Amygdala (tissue), 56 donors: ENCODE results near the gene ANAPC2.

Experiments used
- DNase-seq, 56 donors: peaks; one replicate each; lab custom pipeline; 2025; lab: John Stamatoyannopoulos, UW

ANAPC2 gene

DNA sequence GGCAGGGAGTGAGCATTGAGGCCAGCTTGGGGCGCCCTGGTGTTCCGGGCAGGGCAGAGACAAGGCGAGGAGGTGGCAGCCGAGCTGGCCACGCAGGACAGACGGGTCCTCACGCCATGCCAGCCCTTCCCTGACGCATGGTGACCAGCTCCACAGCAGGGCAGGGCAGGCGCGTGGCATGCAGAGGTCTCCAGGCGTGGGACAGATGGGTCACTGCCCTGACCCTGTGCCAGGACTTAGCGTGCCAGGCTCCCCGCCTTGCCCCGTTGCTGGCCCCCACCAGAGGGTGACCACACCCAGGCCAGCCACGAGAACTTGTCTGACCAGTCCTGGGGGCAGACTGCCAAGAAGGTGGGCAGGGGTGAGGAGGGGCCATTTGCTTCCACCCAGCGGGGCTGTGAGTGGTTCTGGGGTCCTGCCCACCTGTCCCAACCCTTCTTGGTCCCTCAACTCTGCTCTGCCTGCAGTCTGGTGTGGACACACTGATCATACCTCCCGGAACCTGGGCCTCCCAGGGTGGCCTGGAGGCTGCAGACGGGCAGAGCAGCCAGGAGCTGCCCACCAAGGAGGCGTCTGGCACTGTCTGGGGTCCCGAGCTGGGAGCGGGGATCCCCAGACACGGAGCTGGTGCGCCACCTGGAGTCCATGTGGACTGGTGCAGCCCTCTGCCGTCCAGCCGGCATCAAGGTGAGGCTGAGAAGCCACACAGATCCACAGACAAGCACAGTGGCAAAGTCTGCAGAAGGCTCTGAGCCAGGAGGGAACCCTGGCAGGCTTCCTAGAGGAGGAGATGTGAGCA, 38.9 kb upstream of the ANAPC2 start, which contains the start of gene RNF224:
TSS of gene RNF224 (plus strand) at position 449 of the 799 bp plus-strand sequence. CDS start 834 bp downstream, outside the sequence.
- peak in 43 of 56 donors; percentile 3 to 75 (median 43) for DNase-seq

DNA sequence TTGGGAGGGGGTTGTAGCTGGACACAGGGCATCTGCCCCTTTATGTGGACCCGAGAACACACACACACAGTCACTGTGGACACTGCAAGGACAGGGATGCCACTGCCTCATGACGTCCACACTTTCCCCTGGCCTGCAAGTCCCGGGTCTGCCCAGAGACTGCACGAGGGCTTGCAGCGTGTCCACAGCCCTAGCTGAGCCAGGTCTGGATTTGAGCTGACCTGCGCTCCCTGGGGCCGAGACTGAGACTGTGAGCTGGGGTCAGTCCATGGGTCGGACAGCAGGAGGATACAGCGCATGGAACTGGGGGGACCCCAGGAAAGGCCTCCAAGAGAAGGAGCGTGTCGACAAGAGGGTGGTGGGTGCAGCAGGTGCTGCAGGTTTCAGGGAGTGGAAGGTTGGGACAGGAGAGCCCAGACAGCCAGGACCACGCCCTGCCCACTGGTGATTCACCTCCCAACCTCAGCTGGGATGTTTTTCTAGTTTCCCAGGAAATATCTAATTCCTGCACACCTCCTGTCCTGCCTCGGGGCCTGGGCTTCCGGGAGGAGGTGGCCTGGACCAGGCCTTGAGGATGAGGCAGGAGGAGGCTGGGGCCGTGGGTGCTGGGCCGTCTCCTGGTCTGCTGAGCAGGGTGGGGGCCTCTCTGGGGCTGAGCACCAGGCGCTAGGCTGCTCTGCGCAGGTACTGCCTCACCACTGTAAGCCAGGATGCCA, 38.1 kb upstream of the ANAPC2 start:
- no peak for DNase-seq

DNA sequence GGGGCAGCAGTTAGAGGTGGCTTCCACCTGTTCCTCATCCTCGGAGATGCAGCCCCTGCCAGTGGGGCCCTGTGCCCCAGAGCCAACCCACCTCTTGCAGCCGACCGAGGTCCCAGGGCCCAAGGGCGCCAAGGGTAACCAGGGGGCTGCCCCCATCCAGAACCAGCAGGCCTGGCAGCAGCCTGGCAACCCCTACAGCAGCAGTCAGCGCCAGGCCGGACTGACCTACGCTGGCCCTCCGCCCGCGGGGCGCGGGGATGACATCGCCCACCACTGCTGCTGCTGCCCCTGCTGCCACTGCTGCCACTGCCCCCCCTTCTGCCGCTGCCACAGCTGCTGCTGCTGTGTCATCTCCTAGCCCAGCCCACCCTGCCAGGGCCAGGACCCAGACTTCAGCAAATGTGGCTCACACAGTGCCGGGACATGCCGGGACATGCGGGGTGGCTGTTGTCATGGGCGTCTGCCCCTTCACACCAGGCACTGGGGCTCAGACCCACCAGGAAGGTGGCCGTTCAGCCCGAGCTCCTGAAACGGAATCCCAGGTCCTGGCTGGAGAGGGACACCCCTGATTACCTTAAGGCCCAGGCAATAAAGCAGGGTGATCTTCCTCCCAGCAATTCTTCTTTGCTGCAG, 37.5 kb upstream of the ANAPC2 start:
- DNase-seq, result no peak

DNA sequence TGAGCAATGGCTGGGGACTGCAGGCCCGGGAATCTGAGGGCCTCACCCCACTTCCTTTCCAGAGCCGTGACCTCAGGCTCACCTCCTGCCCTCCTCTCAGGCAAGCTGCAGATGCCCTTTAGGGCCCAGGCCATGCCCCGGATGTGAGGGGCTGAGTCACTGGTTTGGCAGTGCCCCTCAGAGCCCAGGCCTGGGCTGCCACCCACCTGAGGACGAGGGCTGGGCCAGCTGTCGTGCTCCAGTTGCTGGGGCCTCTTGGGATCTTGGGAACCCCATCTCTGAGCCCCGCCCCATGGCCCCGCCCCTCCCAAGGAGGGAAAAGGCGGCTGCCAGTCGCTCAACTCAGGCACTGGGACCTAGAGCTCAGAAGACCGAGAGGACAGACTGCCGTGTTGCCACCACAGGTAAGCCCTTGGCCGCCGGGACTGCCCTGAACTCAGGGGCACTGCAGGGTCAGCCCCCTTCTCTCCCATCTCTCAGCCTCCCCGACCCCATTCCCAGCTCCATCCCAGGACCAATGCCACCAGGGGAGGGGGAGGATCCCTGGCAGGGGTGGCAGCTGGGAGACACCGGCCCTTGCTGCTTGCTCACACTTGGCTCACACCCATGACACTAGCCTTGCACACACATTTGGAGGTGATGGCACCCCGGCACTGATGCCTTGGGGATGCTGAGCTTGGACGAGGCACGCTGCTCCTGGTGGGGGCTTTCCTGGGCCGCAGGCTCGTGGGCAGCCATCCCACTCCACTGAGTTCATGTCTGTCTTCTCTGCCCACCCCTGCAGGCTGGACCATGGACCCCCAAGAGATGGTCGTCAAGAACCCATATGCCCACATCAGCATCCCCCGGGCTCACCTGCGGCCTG, 36.7 kb upstream of the ANAPC2 start, which contains the start of gene CYSRT1:
TSS of gene CYSRT1 (plus strand) at position 345 of the 865 bp plus-strand sequence. CDS start at position 793, 448 bp downstream.
- DNase-seq, result no peak

DNA sequence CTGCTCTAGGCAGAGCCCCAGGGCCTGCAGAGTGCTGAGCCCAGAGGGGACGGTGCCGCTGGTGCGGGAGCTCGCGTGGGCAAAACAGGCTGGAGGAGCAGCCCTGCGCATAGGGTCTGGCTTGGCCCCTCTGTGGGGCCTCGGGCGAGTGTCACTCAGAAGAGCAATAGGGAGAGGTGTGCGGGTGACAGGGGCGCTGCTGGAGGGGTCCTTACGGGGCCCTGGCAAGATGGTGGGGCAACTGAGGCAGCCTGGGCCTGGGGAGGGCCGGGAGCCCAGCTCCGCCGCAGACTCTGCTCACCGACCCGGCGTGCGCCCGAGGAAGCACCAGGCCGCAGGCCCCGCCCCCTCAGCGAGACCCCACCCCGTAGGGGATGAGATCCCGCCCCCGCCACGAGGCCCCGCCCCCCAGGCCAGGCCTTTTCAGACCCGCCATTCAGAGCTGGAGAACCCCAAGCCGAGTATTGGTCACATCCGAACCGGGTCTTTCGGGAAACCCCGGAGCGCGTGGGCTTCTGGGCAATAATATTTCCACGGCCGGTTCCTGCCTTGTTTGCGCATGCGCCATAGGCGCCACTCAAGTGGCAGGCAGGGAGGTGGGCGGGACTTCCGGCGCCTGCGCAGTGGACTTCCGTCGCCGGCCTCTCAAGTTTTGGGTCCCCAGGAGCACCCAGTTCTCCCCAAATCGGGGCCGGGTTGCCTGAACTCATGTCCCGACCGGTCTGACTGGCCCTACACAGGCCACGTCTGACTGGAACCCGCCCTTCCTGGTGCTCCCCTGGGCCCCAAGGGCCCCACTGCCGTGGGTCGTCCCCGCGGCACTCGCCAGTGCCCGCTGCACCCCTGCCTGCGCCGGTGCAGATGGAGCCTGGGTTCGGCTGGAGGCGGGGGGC, 35.0 kb upstream of the ANAPC2 start:
- peak; percentile 76 to 100 (median 96) for DNase-seq

DNA sequence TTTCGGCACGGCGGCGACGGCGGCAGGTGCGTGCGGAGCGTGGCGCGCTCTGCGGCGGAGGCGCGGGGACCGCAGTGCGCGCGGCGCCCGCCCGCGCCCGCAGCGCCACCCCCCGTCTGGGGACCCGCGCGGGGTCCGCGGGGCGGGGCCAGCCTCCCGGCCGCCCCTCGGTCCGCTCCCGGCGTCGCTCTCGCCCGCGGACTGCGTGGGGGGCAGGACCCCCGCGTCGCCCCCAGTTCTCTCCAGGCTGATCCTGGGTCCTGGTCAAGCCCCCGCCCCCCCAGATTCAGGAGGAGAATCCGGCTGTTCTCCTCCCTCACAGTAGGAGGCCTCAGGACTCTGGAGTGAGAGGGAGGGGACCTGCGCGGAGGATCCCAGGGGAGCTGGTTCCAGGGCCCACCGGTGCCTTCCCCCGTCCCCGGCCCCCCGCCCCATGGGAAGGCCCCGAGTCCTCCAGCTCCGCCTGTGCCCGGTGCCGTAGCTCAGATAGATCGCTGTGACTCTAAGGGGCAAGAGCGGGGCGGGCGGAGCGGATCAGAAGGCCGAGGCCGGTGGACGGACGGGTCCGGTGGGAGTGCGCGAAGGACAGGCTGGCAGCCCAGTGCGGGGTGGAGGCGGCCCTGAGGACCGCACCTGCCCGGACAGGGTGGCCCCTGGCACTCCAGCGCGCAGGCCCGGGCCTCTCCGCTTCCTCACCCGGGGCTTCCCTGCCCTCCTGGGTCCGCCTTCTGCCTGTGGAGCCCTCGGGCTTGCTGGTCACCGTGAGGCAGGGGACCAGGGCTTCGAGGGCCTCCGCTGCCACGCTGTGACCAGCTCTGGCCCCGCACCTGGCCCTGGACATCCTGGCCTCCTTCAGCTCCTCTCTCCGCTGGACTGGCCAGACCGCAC, 34.1 kb upstream of the ANAPC2 start, which contains the start of gene RNF208:
TSS of gene RNF208 (minus strand) at position 51 of the 888 bp plus-strand sequence. CDS start 1,028 bp downstream, outside the sequence.
- DNase-seq, result peak in 8 of 56 donors; percentile 24 to 62 (median 46)

DNA sequence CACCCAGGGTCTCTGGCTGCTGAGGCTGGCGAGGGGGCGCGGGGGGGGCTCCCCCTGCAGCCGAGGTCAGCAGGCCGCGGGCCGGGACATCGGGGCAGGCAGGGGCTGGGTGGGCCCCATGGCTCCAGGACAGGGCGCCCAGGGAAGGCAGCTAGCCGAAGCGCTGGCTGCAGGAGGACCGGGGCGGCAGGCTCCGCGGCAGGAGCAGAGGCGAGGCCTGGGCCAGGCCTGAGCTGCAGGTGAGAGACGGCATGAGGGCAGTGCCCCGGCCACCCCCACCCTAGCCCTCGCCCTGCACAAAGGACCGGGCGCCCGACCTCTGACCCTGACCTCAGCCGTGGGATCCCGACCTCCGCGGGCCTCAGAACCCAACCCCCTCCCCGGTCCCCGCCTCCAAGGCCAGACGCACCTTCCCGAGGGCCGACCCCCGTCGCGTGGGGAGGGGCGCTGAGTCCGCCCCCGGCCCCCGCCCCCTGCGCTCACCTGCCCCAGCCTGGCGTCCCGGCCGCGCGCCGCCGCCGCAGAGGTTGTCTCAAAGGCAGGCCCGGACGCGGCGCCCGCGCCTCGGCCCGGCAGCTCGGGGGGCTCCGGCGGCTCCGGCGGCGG, 33.2 kb upstream of the ANAPC2 start:
- no peak for DNase-seq

DNA sequence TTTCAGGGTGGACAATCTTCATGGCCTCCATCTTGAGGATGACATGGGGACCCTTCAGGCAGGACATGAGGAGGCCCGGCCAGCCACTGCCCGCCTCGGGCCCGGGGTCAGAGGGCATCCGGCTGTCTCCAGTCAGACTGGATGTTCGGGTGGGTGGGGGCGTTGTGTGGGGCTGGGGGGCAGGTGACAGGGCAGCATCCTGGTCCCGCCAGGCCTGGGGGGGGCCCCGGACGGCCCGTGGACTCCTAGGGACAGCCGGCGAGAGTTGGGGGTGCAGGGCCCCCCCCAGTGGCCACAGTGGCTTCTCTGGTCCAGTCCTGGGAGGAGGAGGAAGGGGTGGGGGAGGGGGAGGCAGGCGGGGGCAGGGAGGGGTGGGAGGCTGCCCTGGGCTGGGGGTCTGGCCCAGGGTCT, 32.7 kb upstream of the ANAPC2 start:
- DNase-seq, result no peak

DNA sequence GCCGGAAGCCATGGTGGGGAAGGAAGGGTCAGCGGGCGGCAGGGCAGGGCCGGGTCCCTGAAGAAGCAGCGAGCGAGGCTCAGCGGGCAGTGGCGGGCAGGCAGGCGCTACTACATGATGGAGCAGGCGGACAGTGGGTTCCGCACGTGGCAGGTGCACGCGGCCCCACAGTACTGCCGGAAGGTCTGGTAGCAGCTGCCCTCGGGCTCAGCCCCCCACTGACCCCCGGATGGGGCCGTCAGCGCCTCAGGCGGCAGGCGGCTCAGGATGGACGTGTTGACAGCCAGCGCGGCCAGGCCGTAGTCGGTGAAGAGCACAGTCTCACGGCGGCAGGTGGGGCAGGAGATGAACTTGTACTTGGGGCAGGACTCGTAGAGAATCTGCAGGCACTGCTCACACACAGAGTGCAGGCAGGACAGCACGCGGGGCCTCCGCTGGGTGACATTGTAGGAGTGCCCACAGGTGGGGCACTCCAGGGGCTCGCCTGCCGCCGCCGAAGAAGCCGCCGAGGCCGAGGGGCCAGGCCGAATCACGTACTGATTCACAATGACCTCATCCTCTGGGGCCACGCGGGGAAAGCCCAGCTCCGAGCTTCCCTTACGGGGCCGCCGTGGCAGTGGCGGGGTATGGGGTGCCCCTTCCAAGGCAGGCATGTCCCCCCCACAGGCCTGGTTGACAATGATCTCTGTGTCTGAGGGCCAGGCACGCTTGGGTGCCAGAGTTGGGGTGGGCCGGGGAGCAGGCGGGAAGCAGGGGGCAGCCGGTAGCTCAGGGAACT, 32.1 kb upstream of the ANAPC2 start:
- DNase-seq, result no peak

DNA sequence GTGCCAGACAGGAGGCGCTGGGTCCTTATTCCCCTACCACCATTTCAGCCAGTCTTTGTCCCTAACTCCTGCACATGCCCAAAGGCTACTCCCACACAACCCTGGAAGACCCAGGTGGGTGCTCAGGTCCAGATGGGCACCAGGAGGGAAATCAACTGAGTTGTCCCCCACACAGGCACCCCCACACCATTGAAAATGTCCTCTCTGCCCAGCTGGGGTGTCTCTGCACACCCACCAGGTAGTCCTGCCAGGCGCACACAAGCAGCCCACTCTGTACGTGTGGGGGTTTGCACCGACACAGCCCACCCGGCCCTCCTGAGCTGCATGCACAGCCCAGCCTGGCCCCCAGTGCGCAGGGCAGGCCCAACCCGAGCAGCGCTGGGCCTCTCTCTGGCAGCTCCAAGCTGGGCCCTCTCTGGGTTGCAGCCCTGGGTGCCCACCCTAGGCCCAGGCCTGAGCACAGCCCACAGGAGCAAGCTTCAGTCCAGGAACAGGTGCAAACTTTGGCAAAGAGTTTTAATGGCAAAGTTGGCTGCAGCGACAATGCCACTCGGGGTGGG, 31.5 kb upstream of the ANAPC2 start:
- no peak for DNase-seq

DNA sequence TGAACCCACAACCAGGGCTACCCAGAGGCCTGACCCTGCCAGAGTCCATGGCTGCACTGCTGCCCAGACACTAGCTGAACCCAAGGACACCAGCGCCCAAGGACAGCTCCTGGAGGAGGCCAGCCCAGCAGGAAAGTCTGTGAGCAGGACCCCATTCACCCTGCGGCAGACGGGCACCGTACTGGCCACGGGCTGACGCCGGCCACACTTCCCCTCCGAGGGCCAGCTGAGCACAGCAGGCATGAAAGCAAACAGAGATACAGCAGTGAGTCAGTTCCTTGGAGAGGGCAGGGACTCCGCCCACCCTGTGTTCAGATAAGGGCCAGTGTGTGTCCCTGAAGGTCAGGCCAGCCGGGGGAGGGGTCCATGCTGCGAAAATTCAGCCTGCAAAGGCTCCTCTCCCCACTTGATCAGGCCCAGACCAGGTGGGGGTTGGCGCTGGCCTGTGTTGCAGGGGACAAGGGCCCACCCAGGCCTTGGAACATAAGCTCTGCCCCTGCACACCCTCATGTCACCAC, 30.5 kb upstream of the ANAPC2 start:
- no peak for DNase-seq

DNA sequence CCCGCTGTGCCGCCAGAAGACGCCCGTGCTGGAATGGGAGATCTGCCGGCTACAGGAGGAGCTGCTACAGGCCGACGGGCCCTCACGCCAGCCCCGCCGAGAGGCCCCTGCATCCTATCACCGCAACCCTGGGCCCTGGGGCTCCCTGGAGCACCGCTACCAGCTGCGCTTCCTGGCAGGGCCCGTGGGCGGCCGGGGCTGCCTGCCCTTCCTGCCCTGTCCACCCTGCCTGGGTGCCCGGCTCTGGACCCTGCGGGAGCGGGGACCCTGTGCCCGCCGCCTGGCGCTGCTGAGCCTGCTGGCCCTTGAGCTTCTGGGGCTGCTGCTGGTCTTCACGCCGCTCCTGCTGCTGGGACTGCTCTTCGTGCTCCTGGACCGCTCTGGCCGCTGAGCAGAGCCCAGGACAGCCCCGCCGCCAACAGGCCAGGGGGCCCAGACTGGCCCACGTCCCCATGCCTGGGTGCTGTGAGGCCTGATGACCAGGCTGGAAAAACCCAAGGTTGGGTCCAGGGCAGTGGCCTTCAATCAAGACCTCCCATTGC, 29.9 kb upstream of the ANAPC2 start:
- no peak for DNase-seq

DNA sequence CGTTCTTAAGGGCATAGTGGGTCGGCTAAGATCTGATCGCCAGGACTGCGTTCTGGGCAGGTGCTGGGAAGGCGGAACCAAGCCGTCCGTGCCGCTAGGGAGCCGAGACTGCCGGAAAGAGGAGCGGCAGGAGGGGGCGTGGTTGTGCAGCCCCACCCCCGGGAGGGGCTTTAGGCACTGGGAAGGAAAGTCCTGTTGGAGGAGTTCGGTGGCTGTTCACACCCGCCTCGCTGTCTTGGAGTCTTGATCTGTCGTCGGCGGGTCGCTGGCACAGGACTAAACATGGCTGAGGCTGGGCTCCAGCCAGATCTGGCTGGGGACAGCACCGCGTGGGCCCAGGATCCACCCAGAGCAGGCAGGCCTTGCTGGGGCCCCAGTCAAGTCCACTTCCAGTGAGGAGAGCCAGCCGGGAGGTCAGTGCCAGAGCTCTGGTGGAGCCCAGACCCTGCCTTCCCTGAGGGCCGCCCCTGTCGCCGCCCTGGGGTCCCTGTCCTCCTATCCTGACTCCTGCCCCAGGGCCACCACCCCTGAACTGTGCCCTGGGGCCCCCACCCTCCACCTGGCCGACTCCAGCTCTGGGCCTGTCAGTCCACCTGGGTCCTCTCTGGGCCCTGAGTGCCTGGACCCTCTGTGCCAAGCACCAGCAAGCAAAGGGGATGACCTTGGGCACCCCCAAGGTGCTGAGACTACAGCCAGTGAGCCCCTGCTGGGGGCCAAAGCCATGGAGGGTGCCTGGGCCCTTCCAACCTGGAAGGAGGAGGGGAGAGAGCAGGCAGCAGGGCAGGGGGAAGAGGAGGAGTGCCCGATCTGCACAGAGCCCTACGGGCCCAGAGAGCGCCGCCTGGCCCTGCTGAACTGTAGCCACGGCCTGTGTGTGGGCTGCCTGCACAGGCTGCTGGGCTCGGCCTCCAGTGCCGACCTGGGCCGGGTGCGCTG, 29.2 kb upstream of the ANAPC2 start:
- peak in 3 of 56 donors; percentile 16 to 27 (median 19) for DNase-seq

DNA sequence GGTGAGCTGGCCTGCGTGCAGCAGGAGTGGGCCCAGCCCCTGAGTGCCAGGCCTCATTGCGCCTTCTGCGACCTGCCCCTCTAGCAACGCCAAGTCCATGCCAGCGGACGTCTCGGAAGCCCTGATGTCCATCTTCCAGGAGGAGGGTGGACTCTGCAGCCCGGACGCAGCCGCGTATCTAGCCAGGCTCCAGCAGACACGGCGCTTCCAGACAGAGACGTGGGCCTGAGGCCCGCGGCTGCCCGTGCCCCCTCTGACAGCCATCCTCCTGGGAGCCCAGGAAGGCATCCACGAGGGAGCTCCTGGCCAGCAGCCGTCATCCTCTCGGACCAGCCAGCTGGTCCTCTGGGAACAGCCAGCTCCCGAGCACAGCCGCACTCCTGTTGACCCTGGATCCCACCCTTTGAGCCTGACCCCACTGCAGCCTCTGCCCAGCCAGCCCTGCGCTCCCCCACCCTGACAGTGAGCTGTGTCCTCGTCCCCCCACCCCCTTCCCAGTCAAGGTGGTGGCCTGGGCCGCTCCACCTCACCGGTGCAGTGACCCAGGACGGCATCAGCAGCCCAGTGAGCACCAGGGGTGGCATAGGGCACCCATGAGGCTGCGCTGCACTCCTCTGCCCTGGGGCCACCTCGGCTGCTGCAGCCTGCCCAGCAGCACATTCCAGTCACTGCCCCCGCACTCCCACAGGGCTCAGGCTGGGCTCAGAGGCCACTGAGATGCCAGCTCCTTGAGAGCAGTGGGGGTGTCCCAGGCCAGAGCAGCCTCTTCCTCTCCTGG, 28.0 kb upstream of the ANAPC2 start:
- DNase-seq, result no peak
